Liver (tissue), 3 donors: Measurements from ENCODE around the gene PLEKHG4.

Experiments
- EGR1 ChIP-seq, 2 donors: IDR thresholded peaks; 2 replicates each; pipeline ENCODE4 v1.6.1; 2016 to 2018; ENCODE audit warnings: antibody characterized with exemption in 2 of 2, low read depth in 2 of 2
- GABPA ChIP-seq, 2 donors: IDR thresholded peaks in 1 of 2; conservative IDR thresholded peaks in 1 of 2; 2 replicates each; pipeline ENCODE4 v1.6.1; 2016; ENCODE audit warnings: antibody characterized with exemption in 2 of 2, mild to moderate bottlenecking in 1 of 2, moderate library complexity in 1 of 2
- YY1 ChIP-seq: IDR thresholded peaks from 2 replicates; pipeline ENCODE4 v1.6.1; 2016; ENCODE audit warnings: antibody characterized with exemption, mild to moderate bottlenecking
- TF ChIP-seq, protein P1 (sequence below): fragments of 150-350 bp; IDR thresholded peaks from 2 replicates; pipeline ENCODE4 v1.5.1; 2017; ENCODE audit warnings: improper control_type of control experiment, low read depth, low read length; ENCODE audit not compliant: missing input control
- donor health status: healthy.
- donor health status: healthy.

DNA sequence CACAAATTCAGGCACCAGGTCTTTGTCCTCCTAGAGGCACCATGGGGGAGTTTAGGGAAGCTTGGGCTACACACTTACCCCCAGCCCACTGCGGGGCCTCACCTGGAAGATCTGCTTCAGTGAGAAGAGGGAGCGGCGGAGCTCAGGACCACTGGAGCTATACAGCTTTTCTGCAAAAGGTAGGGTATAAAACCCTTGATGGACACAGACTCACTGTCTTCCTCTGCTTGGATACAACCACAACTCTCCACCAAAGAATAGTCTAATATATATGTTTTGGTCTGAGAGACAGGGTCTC is 41.1 kb upstream of the PLEKHG4 start:
- TF ChIP-seq, protein P1, sequence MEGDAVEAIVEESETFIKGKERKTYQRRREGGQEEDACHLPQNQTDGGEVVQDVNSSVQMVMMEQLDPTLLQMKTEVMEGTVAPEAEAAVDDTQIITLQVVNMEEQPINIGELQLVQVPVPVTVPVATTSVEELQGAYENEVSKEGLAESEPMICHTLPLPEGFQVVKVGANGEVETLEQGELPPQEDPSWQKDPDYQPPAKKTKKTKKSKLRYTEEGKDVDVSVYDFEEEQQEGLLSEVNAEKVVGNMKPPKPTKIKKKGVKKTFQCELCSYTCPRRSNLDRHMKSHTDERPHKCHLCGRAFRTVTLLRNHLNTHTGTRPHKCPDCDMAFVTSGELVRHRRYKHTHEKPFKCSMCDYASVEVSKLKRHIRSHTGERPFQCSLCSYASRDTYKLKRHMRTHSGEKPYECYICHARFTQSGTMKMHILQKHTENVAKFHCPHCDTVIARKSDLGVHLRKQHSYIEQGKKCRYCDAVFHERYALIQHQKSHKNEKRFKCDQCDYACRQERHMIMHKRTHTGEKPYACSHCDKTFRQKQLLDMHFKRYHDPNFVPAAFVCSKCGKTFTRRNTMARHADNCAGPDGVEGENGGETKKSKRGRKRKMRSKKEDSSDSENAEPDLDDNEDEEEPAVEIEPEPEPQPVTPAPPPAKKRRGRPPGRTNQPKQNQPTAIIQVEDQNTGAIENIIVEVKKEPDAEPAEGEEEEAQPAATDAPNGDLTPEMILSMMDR: no peak
- TF ChIP-seq GABPA (IDR thresholded peaks at IDR 0.05 in 1 of 2, conservative IDR thresholded peaks at IDR 0.05 in 1 of 2): no peak
- no peak for TF ChIP-seq YY1
- TF ChIP-seq EGR1 (IDR thresholded peaks at IDR 0.05; ENCODE audit: low read depth in 2 of 2): no peak
